GM12878 (cell line): ENCODE results near the gene MCTP2. TPM values are rescaled to one million over a fixed set of nuclear protein-coding genes. Genes with fewer than 3 reads are reported as not detected.

Experiments used
- ATAC-seq: fragments of 200-7000 bp; cut with Tn5 transposase; 3 replicates; pipeline ENCODE4 v1.9.1; 2020; ENCODE audit warnings: mild to moderate bottlenecking, moderate library complexity
- BruUV-seq: library from RNA; stranded (reverse); fragments of 400-500 nt; replicated peaks from 2 replicates; lab custom pipeline; 2021; lab: Mats Ljungman, UMichigan
- CTCF ChIA-PET: fragments of 300-600 bp; sonication (Branson Sonifier 250); formaldehyde crosslinking; extraction: SDS; loops from one replicate; lab custom pipeline; 2021; ENCODE audit warnings: inconsistent platforms; lab: Yijun Ruan, JAX
- POLR2A ChIA-PET: fragments of 350-600 bp; formaldehyde crosslinking; extraction: SDS; loops from one replicate; lab custom pipeline; 2021; ENCODE audit warnings: inconsistent platforms; lab: Charles Lee
- RAD21 ChIA-PET: fragments of 300-600 bp; sonication (Branson Sonifier 250); formaldehyde crosslinking; loops from one replicate; lab custom pipeline; 2023; ENCODE audit warnings: antibody characterized with exemption; ENCODE audit not compliant: unreplicated experiment; lab: Charles Lee
- SMC1A ChIA-PET: fragments of 300-600 bp; sonication (Branson Sonifier 250); formaldehyde crosslinking; loops from one replicate; lab custom pipeline; 2023; ENCODE audit not compliant: unreplicated experiment, uncharacterized antibody; lab: Charles Lee
- DNase-seq: peaks from one replicate; pipeline ENCODE4 v3.0.0-alpha.2; 2011; ENCODE audit warnings: low read depth, low spot score
- FAIRE-seq: peaks from 3 replicates; lab custom pipeline; 2011; peaks lifted over from hg19 to GRCh38; lab: Jason Lieb, UNC
- H2AFZ ChIP-seq: 2 replicates; pipeline ENCODE4 v1.6.0; 2011; ENCODE audit warnings: low read depth, low read length, control low read depth; ENCODE audit not compliant: control insufficient read depth
- H3K27ac ChIP-seq: 2 replicates; pipeline ENCODE4 v1.5.1; 2011; ENCODE audit warnings: control low read depth; ENCODE audit not compliant: control insufficient read depth, insufficient read depth
- H3K27me3 ChIP-seq, 2 experiments: replicated peaks in 1 of 2; 2 replicates each; pipeline versions ENCODE4 v1.6.0 to v1.6.1; 2011; ENCODE audit warnings: low read length in 1 of 2; ENCODE audit not compliant: control insufficient read depth in 2 of 2, insufficient read depth in 2 of 2
- H3K36me3 ChIP-seq, 2 experiments: 2 replicates each; pipeline ENCODE4 v1.5.1; 2011; ENCODE audit warnings: low read length in 1 of 2; ENCODE audit not compliant: control insufficient read depth in 2 of 2, insufficient read depth in 2 of 2
- H3K4me1 ChIP-seq: 2 replicates; pipeline ENCODE4 v1.6.1; 2011; ENCODE audit warnings: mild to moderate bottlenecking, low read length, moderate library complexity, mixed read lengths; ENCODE audit not compliant: control insufficient read depth, insufficient read depth
- H3K4me2 ChIP-seq: 2 replicates; pipeline ENCODE4 v1.6.0; 2011; ENCODE audit warnings: control low read depth; ENCODE audit not compliant: control insufficient read depth, insufficient read depth
- H3K4me3 ChIP-seq: fragments of 200-600 bp; sonication (generic); 2 replicates; pipeline ENCODE4 v1.5.1; 2016
- H3K79me2 ChIP-seq: 2 replicates; pipeline ENCODE4 v1.6.0; 2011; ENCODE audit warnings: low read length; ENCODE audit not compliant: control insufficient read depth, insufficient read depth
- H3K9ac ChIP-seq: 2 replicates; pipeline ENCODE4 v1.8.0; 2011; ENCODE audit warnings: low read length, control low read depth, mixed read lengths; ENCODE audit not compliant: control insufficient read depth, insufficient read depth
- H3K9me3 ChIP-seq: replicated peaks from 3 replicates; pipeline ENCODE4 v1.5.1; 2011; ENCODE audit warnings: mild to moderate bottlenecking, low read length; ENCODE audit not compliant: control insufficient read depth, insufficient read depth
- H4K20me1 ChIP-seq: 2 replicates; pipeline ENCODE4 v1.6.0; 2011; ENCODE audit not compliant: control insufficient read depth, insufficient read depth
- BCL11A ChIP-seq: IDR thresholded peaks from 2 replicates; pipeline ENCODE4 v1.6.1; 2011; ENCODE audit warnings: low read depth, low read length
- CHD1 ChIP-seq: IDR thresholded peaks from 2 replicates; pipeline ENCODE4 v1.6.1; 2012; ENCODE audit warnings: low read depth, low read length, improper control_type of control experiment
- CREM ChIP-seq: IDR thresholded peaks from 2 replicates; pipeline ENCODE4 v1.6.1; 2014; ENCODE audit warnings: antibody characterized with exemption, low read depth
- CUX1 ChIP-seq: IDR thresholded peaks from 2 replicates; pipeline ENCODE4 v1.6.1; 2012; ENCODE audit warnings: improper control_type of control experiment, low read depth, low read length; ENCODE audit not compliant: insufficient replicate concordance
- E2F8 ChIP-seq: fragments of 450-650 bp; IDR thresholded peaks from 2 replicates; pipeline ENCODE4 v1.6.1; 2018; ENCODE audit warnings: mild to moderate bottlenecking, low read depth, moderate library complexity; ENCODE audit not compliant: partially characterized antibody
- FOXK2 ChIP-seq: fragments of 450-650 bp; IDR thresholded peaks from 2 replicates; pipeline ENCODE4 v1.6.1; 2017; ENCODE audit warnings: mild to moderate bottlenecking, moderate library complexity
- GATAD2B ChIP-seq: fragments of 450-650 bp; conservative IDR thresholded peaks from 2 replicates; pipeline ENCODE4 v1.6.1; 2017; ENCODE audit warnings: low read depth, mild to moderate bottlenecking, moderate library complexity
- MXI1 ChIP-seq: fragments of 150-350 bp; IDR thresholded peaks from 2 replicates; pipeline ENCODE4 v1.6.1; 2011; ENCODE audit warnings: low read depth, mild to moderate bottlenecking, inconsistent platforms, low read length, improper control_type of control experiment
- NFXL1 ChIP-seq: fragments of 450-650 bp; IDR thresholded peaks from 2 replicates; pipeline ENCODE4 v1.6.1; 2017; ENCODE audit warnings: antibody characterized with exemption, mild to moderate bottlenecking, borderline replicate concordance
- POLR2AphosphoS5 ChIP-seq: IDR thresholded peaks from 2 replicates; pipeline ENCODE4 v1.6.1; 2011; ENCODE audit warnings: mild to moderate bottlenecking, low read length, inconsistent platforms
- POU2F2 ChIP-seq: IDR thresholded peaks from 3 replicates; pipeline ENCODE4 v1.6.1; 2011; ENCODE audit warnings: low read depth, mild to moderate bottlenecking, low read length, borderline replicate concordance
- SREBF2 ChIP-seq: IDR thresholded peaks from 2 replicates; pipeline ENCODE4 v1.6.1; 2012; ENCODE audit warnings: mild to moderate bottlenecking, low read length
- SUZ12 ChIP-seq: fragments of 200-600 bp; sonication (generic); IDR thresholded peaks from one replicate; pipeline ENCODE4 v1.6.1; 2018; ENCODE audit warnings: antibody characterized with exemption, mild to moderate bottlenecking; ENCODE audit not compliant: unreplicated experiment
- TARDBP ChIP-seq: IDR thresholded peaks from 2 replicates; pipeline ENCODE4 v1.6.1; 2016; ENCODE audit warnings: borderline replicate concordance
- ZZZ3 ChIP-seq: IDR thresholded peaks from 2 replicates; pipeline ENCODE4 v1.6.1; 2011; ENCODE audit warnings: low read depth; ENCODE audit not compliant: control insufficient read depth, insufficient read length
- WGBS: methylation state at CpG from one replicate; pipeline ENCODE4 v1.1.6; 2016; ENCODE audit warnings: low lambda C conversion rate; ENCODE audit not compliant: insufficient replicate concordance, insufficient coverage; ENCODE audit errors: missing lambda C conversion rate; 5-methylcytosine and 5-hydroxymethylcytosine counted together
- in situ Hi-C: fragments of 300-500 bp; cut with MboI; formaldehyde crosslinking; loops from 9 replicates; pipeline ENCODE4 v1.14.3; 2018; ENCODE audit warnings: mixed read lengths
- intact Hi-C: fragments of 100-400 bp; cut with micrococcal nuclease; formaldehyde crosslinking; loops from one replicate; pipeline ENCODE4 v1.14.2; 2022; ENCODE audit not compliant: unreplicated experiment
- polyA plus RNA-seq, 11 experiments: library from polyadenylated mRNA; depleted of rRNA in 4 of 11; unstranded in 6 of 11; stranded (reverse) in 5 of 11; fragments of >200 nt; fragmentation: Nextera tagmentation in 4 of 11; fragmentation: Illumina TruSeq in 1 of 11; extraction: Ambion mirVana in 4 of 11; extraction: Trizol in 1 of 11; gene quantifications; 1 replicate in 1 of 11; 2 replicates in 10 of 11; pipeline versions ENCODE4 v1.2.1 to v1.2.3, GENCODE V29; 2011 to 2016; ENCODE audit warnings: inconsistent platforms in 2 of 11, missing spikeins in 2 of 11, low read depth in 1 of 11
- total RNA-seq, 4 experiments: library from RNA; depleted of rRNA in 3 of 4; stranded (reverse); fragments of >200 nt in 3 of 4; fragmentation: Illumina TruSeq in 1 of 4; extraction: Trizol in 1 of 4; gene quantifications; 2 replicates each; pipeline versions ENCODE4 v1.2.1 to v1.2.3, GENCODE V29; 2013 to 2021
- TF ChIP-seq, protein P1 (sequence below): IDR thresholded peaks from 2 replicates; pipeline ENCODE4 v1.6.1; 2011; ENCODE audit warnings: borderline replicate concordance, low read depth, mild to moderate bottlenecking, moderate library complexity, low read length; ENCODE audit not compliant: insufficient read depth, poor library complexity, severe bottlenecking

The MCTP2 gene
- total and polyA plus RNA-seq, 10 of the 15 experiments (the other 5 are each of a cell fraction or from before 2014, with no cell fraction given): 0.24 to 48.5 (median 0.88) TPM

GRCh38 chr15:94239474-94239873, 8.1 kb downstream of the MCTP2 start:
- Histone ChIP-seq H3K79me2 (no peaks in the 10 kb centered on the region; the same call in 1 of the 2 replicates), H3K9ac (no peak overlapping the region), H3K36me3 (no peaks in the 10 kb centered on the region), H4K20me1 (no peaks in the 10 kb centered on the region), H3K4me3 (no peak overlapping the region), H2AFZ (no peak overlapping the region), H3K4me2 (no peak overlapping the region), H3K4me1 (0 out of 2 replicates have a peak, but pooled peaks cover 1% of the 10 kb centered on the region), H3K27ac (no peak overlapping the region), H3K9me3 (no peaks in the 10 kb centered on the region), H3K27me3 (no peaks in the 10 kb centered on the region)
- FAIRE-seq: no peak
- intact Hi-C loops: no loop called here
- in situ Hi-C loops: no loop called here
- no peak for DNase-seq
- RAD21 ChIA-PET: interaction anchor here (0.7 to 4.4 kb wide), 7 partner anchors 10 to 93 kb away, joined by 3 to 53 read pairs (median 6); partner anchors contain the start of gene MCTP2
- POLR2A ChIA-PET: interaction anchor here (0.6 to 3.1 kb wide), 7 partner anchors 9 to 49 kb away, joined by 3 to 22 read pairs (median 6); partner anchors contain the start of gene MCTP2
- SMC1A ChIA-PET: interaction anchor here (1.0 to 5.7 kb wide), 15 partner anchors 8 to 87 kb away, joined by 3 to 82 read pairs (median 5); partner anchors contain the start of gene MCTP2
- BruUV-seq: no TSS peak
- peak; percentile 20 for ATAC-seq
- 31% methylated on average over 2 of the region's 2 CpGs for WGBS
- CTCF ChIA-PET: interaction anchor here (1.0 to 3.7 kb wide), 7 partner anchors 9 to 85 kb away, joined by 3 to 14 read pairs (median 5); no protein-coding TSS in a partner anchor
- no peak for TF ChIP-seq CREM
- TF ChIP-seq GATAD2B: no peak
- TF ChIP-seq NFXL1: no peak
- no peak for TF ChIP-seq MXI1
- TF ChIP-seq FOXK2: no peak
- TF ChIP-seq SUZ12: no peak
- TF ChIP-seq POLR2AphosphoS5: no peak
- no peak for TF ChIP-seq CHD1
- TF ChIP-seq, protein P1, sequence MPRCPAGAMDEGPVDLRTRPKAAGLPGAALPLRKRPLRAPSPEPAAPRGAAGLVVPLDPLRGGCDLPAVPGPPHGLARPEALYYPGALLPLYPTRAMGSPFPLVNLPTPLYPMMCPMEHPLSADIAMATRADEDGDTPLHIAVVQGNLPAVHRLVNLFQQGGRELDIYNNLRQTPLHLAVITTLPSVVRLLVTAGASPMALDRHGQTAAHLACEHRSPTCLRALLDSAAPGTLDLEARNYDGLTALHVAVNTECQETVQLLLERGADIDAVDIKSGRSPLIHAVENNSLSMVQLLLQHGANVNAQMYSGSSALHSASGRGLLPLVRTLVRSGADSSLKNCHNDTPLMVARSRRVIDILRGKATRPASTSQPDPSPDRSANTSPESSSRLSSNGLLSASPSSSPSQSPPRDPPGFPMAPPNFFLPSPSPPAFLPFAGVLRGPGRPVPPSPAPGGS: no peak
- TF ChIP-seq SREBF2: no peak
- no peak for TF ChIP-seq ZZZ3
- no peak for TF ChIP-seq E2F8
- TF ChIP-seq POU2F2: no peak
- no peak for TF ChIP-seq TARDBP
- TF ChIP-seq CUX1: no peak
- no peak for TF ChIP-seq BCL11A
